Hepatocyte (in vitro differentiated cells): ENCODE results near the gene TMEM63B. TPM values are rescaled to one million over a fixed set of nuclear protein-coding genes. Genes with fewer than 3 reads are reported as not detected.
A peak's percentile ranks its signal among the peaks of the same experiment; 100 is the strongest.
"Not testable (repeated sequence)": the region's sequence is repeated elsewhere in the genome, so short reads cannot be mapped to it uniquely, and the experiment has no call there.

ENCODE experiments used
- DNase-seq: peaks from one replicate; pipeline ENCODE4 v3.0.0-alpha.2; 2016; ENCODE audit warnings: low spot score
- H2AFZ ChIP-seq: fragments of 200-600 bp; sonication (generic); 2 replicates; pipeline ENCODE4 v1.6.0; 2016; ENCODE audit warnings: antibody characterized with exemption, mild to moderate bottlenecking
- H3K27ac ChIP-seq: fragments of 200-600 bp; sonication (generic); 2 replicates; pipeline ENCODE4 v1.5.1; 2016; ENCODE audit warnings: mild to moderate bottlenecking
- H3K27me3 ChIP-seq: fragments of 200-600 bp; sonication (generic); 2 replicates; pipeline ENCODE4 v1.6.1; 2016
- H3K36me3 ChIP-seq: fragments of 200-600 bp; sonication (generic); replicated peaks from 2 replicates; pipeline ENCODE4 v1.5.1; 2016; ENCODE audit warnings: low read depth; ENCODE audit not compliant: insufficient read depth
- H3K4me1 ChIP-seq: fragments of 200-600 bp; sonication (generic); 2 replicates; pipeline ENCODE4 v1.5.1; 2016; ENCODE audit warnings: mild to moderate bottlenecking, moderate library complexity; ENCODE audit not compliant: insufficient read depth
- H3K4me2 ChIP-seq: fragments of 200-600 bp; sonication (generic); 2 replicates; pipeline ENCODE4 v1.6.0; 2016
- H3K4me3 ChIP-seq: fragments of 200-600 bp; sonication (generic); 2 replicates; pipeline ENCODE4 v1.5.1; 2016; ENCODE audit warnings: mild to moderate bottlenecking
- H3K79me2 ChIP-seq: fragments of 200-600 bp; sonication (generic); 2 replicates; pipeline ENCODE4 v1.6.0; 2017; ENCODE audit warnings: mild to moderate bottlenecking
- H3K9me2 ChIP-seq: fragments of 200-600 bp; sonication (generic); replicated peaks from 2 replicates; pipeline ENCODE4 v1.6.0; 2017; ENCODE audit warnings: mild to moderate bottlenecking; ENCODE audit not compliant: insufficient read depth
- H3K9me3 ChIP-seq: fragments of 200-600 bp; sonication (generic); 2 replicates; pipeline ENCODE4 v1.5.1; 2016; ENCODE audit warnings: low read depth, mild to moderate bottlenecking
- H4K20me1 ChIP-seq: fragments of 200-600 bp; sonication (generic); 2 replicates; pipeline ENCODE4 v1.6.0; 2016; ENCODE audit warnings: mild to moderate bottlenecking; ENCODE audit not compliant: insufficient read depth, poor library complexity, severe bottlenecking
- CTCF ChIP-seq: fragments of 200-600 bp; sonication (generic); IDR thresholded peaks from 2 replicates; pipeline ENCODE4 v1.5.1; 2016; ENCODE audit warnings: antibody characterized with exemption, mild to moderate bottlenecking; ENCODE audit not compliant: poor library complexity
- EZH2 ChIP-seq: fragments of 200-600 bp; sonication (generic); IDR thresholded peaks from 2 replicates; pipeline ENCODE4 v1.6.1; 2016; ENCODE audit warnings: antibody characterized with exemption, mild to moderate bottlenecking, borderline replicate concordance
- EZH2phosphoT487 ChIP-seq: fragments of 200-600 bp; sonication (generic); IDR thresholded peaks from one replicate; pipeline ENCODE4 v1.6.1; 2018; ENCODE audit warnings: antibody characterized with exemption, mild to moderate bottlenecking, low read depth, moderate library complexity; ENCODE audit not compliant: unreplicated experiment, severe bottlenecking
- WGBS: methylation state at CpG from one replicate; pipeline ENCODE4 v1.1.6; 2016; ENCODE audit warnings: low lambda C conversion rate; ENCODE audit errors: missing lambda C conversion rate; 5-methylcytosine and 5-hydroxymethylcytosine counted together
- polyA plus RNA-seq: library from polyadenylated mRNA; unstranded; fragments of >200 nt; fragmentation: Nextera tagmentation; extraction: Ambion mirVana; gene quantifications from 2 replicates; pipeline ENCODE4 v1.2.1, GENCODE V29; 2016
- total RNA-seq: library from RNA; depleted of rRNA; stranded (reverse); fragments of >200 nt; gene quantifications from 2 replicates; pipeline ENCODE4 v1.2.3, GENCODE V29; 2014

Gene TMEM63B
- total and polyA plus RNA-seq, 2 experiments from 2014 or later: 31.4 to 43.5 TPM

- Histone ChIP-seq H3K4me2 (peak overlapping the region; percentile 44), H3K4me3 (no peak overlapping the region), H3K27me3 (no peaks in the 10 kb centered on the region), H3K4me1 (no peaks in the 10 kb centered on the region), H3K9me2 (no peaks in the 10 kb centered on the region), H3K79me2 (no peaks in the 10 kb centered on the region), H3K9me3 (no peaks in the 10 kb centered on the region), H4K20me1 (no peaks in the 10 kb centered on the region), H2AFZ (peak overlapping the region; percentile 33), H3K27ac (no peak overlapping the region), H3K36me3 (no peaks in the 10 kb centered on the region)
- TF ChIP-seq EZH2phosphoT487 (no peak), EZH2 (no peak), CTCF (no peak)
- WGBS: 74% methylated on average over 10 of the region's 10 CpGs
- no peak for DNase-seq
Observed at GRCh38 chr6:44192428-44193041, 65.2 kb downstream of the TMEM63B start.

GRCh38 chr6:44193307-44193910, 66.1 kb downstream of the TMEM63B start:
- no peaks in the 10 kb centered on the region for H4K20me1 ChIP-seq
- H3K9me3 ChIP-seq: no peaks in the 10 kb centered on the region
- no peaks in the 10 kb centered on the region for H3K27me3 ChIP-seq
- no peak for DNase-seq
- H3K9me2 ChIP-seq: no peaks in the 10 kb centered on the region
- H3K4me1 ChIP-seq: no peaks in the 10 kb centered on the region
- H3K4me3 ChIP-seq: no peak overlapping the region
- no peak overlapping the region for H3K4me2 ChIP-seq
- 91% methylated on average over 8 of the region's 8 CpGs for WGBS
- TF ChIP-seq CTCF (no peak), EZH2phosphoT487 (no peak), EZH2 (no peak)
- no peak overlapping the region for H3K27ac ChIP-seq
- no peaks in the 10 kb centered on the region for H3K79me2 ChIP-seq
- H3K36me3 ChIP-seq: no peaks in the 10 kb centered on the region
- no peak overlapping the region for H2AFZ ChIP-seq

- Histone ChIP-seq H3K79me2 (no peaks in the 10 kb centered on the region), H3K4me3 (no peak overlapping the region), H3K9me2 (no peaks in the 10 kb centered on the region), H4K20me1 (no peaks in the 10 kb centered on the region), H2AFZ (no peak overlapping the region), H3K27me3 (no peaks in the 10 kb centered on the region), H3K27ac (no peak overlapping the region), H3K4me1 (no peaks in the 10 kb centered on the region), H3K4me2 (no peak overlapping the region), H3K9me3 (no peaks in the 10 kb centered on the region), H3K36me3 (no peaks in the 10 kb centered on the region)
- no peak for DNase-seq
- 91% methylated on average over 5 of the region's 5 CpGs for WGBS
- TF ChIP-seq EZH2phosphoT487: no peak
- TF ChIP-seq EZH2: no peak
- TF ChIP-seq CTCF: no peak
Observed at GRCh38 chr6:44194326-44194725, 67.0 kb downstream of the TMEM63B start.

- DNase-seq, H2AFZ ChIP-seq, H3K79me2 ChIP-seq, H3K4me3 ChIP-seq, H3K4me1 ChIP-seq, H3K4me2 ChIP-seq, H3K27ac ChIP-seq, H3K36me3 ChIP-seq, H3K9me2 ChIP-seq, H3K9me3 ChIP-seq, H4K20me1 ChIP-seq, H3K27me3 ChIP-seq: not testable (repeated sequence)
- 91% methylated on average over 11 of the region's 11 CpGs for WGBS
Observed at GRCh38 chr6:44196351-44196750, 69.0 kb downstream of the TMEM63B start.
